Progenitor cell of endocrine pancreas (in vitro differentiated cells): ENCODE measurements around the gene RELL1. TPM values are rescaled to one million over a fixed set of nuclear protein-coding genes. Genes with fewer than 3 reads are reported as not detected.

Experiments used
- DNase-seq: peaks from one replicate; pipeline ENCODE4 v3.0.0; 2021; ENCODE audit warnings: low spot score; ENCODE audit not compliant: unreplicated experiment
- H3K27ac Mint-ChIP-seq: 2 replicates; pipeline ENCODE4 v1.8.0; 2021; ENCODE audit warnings: mild to moderate bottlenecking, moderate library complexity, mixed read lengths
- H3K27me3 Mint-ChIP-seq: 2 replicates; pipeline ENCODE4 v1.8.0; 2021; ENCODE audit warnings: mixed read lengths
- H3K36me3 Mint-ChIP-seq: 2 replicates; pipeline ENCODE4 v1.8.0; 2022; ENCODE audit warnings: mixed read lengths; ENCODE audit not compliant: insufficient read depth
- H3K4me1 Mint-ChIP-seq: 2 replicates; pipeline ENCODE4 v1.8.0; 2021; ENCODE audit warnings: low read depth, mixed read lengths
- H3K4me3 Mint-ChIP-seq: 2 replicates; pipeline ENCODE4 v1.8.0; 2021; ENCODE audit warnings: low read depth, mild to moderate bottlenecking, moderate library complexity, mixed read lengths
- H3K9me3 Mint-ChIP-seq: 2 replicates; pipeline ENCODE4 v1.8.0; 2021; ENCODE audit warnings: low read depth, mixed read lengths
- total RNA-seq: library from RNA; stranded (reverse); gene quantifications from 2 replicates; pipeline ENCODE4 v1.2.1, GENCODE V29; 2021
- TF ChIP-seq, protein P1 (sequence below): fragments of 200-600 bp; sonication (generic); IDR thresholded peaks from one replicate; pipeline ENCODE4 v1.5.0; 2021; ENCODE audit warnings: antibody characterized with exemption, mild to moderate bottlenecking; ENCODE audit not compliant: unreplicated experiment

Gene RELL1
- total RNA-seq, 1 donor from 2014 or later = 33.6 TPM

DNA sequence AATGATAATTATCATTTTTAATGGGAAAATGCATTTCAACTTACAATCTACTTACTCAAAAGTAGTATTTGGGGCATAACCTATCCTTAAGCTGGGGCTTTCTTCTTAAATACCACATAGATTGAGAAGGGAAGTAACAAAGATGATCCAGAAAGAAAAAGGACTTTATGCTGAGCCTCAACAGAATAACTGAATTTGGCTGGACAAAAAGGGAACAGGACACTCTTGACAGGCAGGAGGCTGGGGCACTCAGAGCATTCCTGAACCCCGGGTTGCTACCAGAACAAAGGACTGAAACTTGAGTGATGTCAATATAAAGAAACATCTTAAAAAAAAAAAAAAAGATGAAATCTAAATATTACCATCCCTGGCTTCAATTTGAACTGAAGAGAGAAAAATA lies 23.9 kb downstream of the RELL1 start:
- Mint-ChIP-seq H3K36me3 (peaks cover 3% of the 10 kb centered on the region), H3K4me1 (peaks cover 43% of the 10 kb centered on the region), H3K9me3 (no peaks in the 10 kb centered on the region), H3K4me3 (no peak overlapping the region), H3K27ac (no peak overlapping the region), H3K27me3 (no peaks in the 10 kb centered on the region)
- no peak for DNase-seq
- TF ChIP-seq, protein P1, sequence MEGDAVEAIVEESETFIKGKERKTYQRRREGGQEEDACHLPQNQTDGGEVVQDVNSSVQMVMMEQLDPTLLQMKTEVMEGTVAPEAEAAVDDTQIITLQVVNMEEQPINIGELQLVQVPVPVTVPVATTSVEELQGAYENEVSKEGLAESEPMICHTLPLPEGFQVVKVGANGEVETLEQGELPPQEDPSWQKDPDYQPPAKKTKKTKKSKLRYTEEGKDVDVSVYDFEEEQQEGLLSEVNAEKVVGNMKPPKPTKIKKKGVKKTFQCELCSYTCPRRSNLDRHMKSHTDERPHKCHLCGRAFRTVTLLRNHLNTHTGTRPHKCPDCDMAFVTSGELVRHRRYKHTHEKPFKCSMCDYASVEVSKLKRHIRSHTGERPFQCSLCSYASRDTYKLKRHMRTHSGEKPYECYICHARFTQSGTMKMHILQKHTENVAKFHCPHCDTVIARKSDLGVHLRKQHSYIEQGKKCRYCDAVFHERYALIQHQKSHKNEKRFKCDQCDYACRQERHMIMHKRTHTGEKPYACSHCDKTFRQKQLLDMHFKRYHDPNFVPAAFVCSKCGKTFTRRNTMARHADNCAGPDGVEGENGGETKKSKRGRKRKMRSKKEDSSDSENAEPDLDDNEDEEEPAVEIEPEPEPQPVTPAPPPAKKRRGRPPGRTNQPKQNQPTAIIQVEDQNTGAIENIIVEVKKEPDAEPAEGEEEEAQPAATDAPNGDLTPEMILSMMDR = no peak

DNA sequence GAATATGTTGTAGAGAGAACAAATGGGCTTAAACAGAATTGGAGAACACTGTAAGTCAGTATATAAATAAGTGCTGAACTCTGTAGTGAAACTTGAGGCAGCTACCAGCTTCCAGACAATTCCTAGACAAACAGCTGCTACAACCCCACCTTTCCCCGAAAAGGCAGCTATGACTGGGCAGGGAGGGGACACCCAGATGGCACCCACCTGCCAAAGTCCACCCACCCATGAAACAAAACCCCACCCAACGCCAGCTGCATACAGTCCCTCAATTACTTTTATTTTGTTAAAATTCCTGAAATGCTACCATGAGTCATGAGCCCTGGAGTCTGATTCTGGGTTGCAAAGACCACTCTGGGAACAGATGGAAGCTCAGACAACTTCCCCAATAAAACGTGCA lies 24.4 kb downstream of the RELL1 start:
- no peak for DNase-seq
- TF ChIP-seq, protein P1 = no peak
- H3K9me3 Mint-ChIP-seq = no peaks in the 10 kb centered on the region
- H3K36me3 Mint-ChIP-seq = peaks cover 3% of the 10 kb centered on the region
- peak overlapping the region; percentile 74 for H3K27ac Mint-ChIP-seq
- H3K27me3 Mint-ChIP-seq = no peaks in the 10 kb centered on the region
- no peak overlapping the region for H3K4me3 Mint-ChIP-seq
- peaks cover 41% of the 10 kb centered on the region for H3K4me1 Mint-ChIP-seq

DNA sequence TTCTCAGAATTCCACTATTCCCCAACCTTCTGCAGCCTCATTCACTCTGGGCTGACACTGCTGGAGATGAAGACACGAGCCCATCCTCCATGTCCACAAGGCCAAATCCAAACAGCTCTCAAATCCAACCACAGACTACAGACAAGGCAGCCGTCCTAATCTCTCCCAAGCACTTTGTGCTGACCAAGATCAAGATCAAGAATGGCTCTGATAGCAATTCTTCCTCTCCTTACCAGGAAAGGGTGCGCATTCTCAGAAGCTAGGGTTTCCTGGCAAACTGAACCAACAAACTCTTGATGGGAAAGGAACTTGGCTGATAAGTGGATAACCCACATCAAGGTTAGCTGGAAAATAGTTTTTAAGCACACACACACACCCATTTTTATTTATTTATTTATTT lies 26.5 kb downstream of the RELL1 start:
- Mint-ChIP-seq H3K9me3 (no peaks in the 10 kb centered on the region), H3K27me3 (no peaks in the 10 kb centered on the region), H3K4me1 (peaks cover 29% of the 10 kb centered on the region), H3K36me3 (peaks cover 17% of the 10 kb centered on the region), H3K27ac (no peak overlapping the region), H3K4me3 (no peak overlapping the region)
- no peak for DNase-seq
- TF ChIP-seq, protein P1 = no peak

DNA sequence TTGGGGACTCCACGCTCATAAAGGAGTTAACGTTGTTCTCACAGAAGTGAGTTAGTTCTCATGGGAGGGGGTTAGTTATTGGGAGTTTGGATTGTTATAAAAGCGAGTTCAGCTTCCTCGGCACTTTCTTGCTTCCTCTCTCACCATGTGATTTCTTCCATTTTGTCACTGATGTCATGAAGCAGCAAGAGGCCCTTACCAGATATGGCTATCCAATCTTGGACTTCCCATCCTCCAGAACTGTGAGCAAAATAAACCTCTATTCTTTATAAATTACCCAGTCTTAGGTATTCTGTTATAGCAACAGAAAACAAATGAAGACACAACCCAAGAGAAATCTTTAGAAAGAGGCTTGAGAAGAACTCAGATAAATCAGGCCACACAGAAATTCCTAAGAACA lies 29.5 kb downstream of the RELL1 start:
- no peaks in the 10 kb centered on the region for H3K27me3 Mint-ChIP-seq
- H3K4me3 Mint-ChIP-seq = no peak overlapping the region
- peaks cover 29% of the 10 kb centered on the region for H3K4me1 Mint-ChIP-seq
- H3K9me3 Mint-ChIP-seq = peaks cover 4% of the 10 kb centered on the region
- DNase-seq = no peak
- no peak overlapping the region for H3K27ac Mint-ChIP-seq
- peaks cover 17% of the 10 kb centered on the region for H3K36me3 Mint-ChIP-seq
- TF ChIP-seq, protein P1 = no peak

DNA sequence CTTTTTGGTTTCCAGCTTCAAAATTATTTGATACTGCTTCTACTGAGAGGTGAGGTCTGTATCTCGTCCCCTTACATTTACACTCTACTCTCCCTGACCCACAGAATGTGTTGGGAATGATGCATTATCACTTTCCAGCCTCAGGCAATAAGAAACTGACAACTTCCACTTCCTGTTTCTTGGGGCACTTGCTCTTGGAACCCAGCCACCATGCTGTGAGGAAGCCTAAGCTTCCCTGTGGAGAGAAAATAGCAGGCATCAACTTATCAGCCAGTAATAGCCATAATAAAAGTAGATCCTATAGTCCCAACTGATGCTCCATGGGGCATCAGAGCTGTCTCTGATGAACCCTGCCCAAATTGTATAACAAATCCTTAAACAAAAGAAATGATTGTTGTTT lies 32.6 kb downstream of the RELL1 start:
- H3K4me3 Mint-ChIP-seq = no peak overlapping the region
- TF ChIP-seq, protein P1 = no peak
- peaks cover 31% of the 10 kb centered on the region for H3K4me1 Mint-ChIP-seq
- H3K27me3 Mint-ChIP-seq = no peaks in the 10 kb centered on the region
- H3K27ac Mint-ChIP-seq = peak overlapping the region; percentile 29
- H3K36me3 Mint-ChIP-seq = peaks cover 20% of the 10 kb centered on the region
- no peak for DNase-seq
- peaks cover 4% of the 10 kb centered on the region for H3K9me3 Mint-ChIP-seq
